ENCODE measurements around the gene CCDC154. TPM values are rescaled to one million over a fixed set of nuclear protein-coding genes. Genes with fewer than 3 reads are reported as not detected.

Gene CCDC154
- total and polyA plus RNA-seq, 10 of the 15 experiments (the other 5 are each of a cell fraction or from before 2014, with no cell fraction given) = 0.06 to 0.26 (median 0.25) TPM; not detected in 7

- TF ChIP-seq SMAD1 (IDR thresholded peaks at IDR 0.05; ENCODE audit: low read depth, partially characterized antibody) = no peak
- TF ChIP-seq CHD1 (IDR thresholded peaks at IDR 0.05; ENCODE audit: low read depth, low read length) = no peak
- TF ChIP-seq, protein P1, sequence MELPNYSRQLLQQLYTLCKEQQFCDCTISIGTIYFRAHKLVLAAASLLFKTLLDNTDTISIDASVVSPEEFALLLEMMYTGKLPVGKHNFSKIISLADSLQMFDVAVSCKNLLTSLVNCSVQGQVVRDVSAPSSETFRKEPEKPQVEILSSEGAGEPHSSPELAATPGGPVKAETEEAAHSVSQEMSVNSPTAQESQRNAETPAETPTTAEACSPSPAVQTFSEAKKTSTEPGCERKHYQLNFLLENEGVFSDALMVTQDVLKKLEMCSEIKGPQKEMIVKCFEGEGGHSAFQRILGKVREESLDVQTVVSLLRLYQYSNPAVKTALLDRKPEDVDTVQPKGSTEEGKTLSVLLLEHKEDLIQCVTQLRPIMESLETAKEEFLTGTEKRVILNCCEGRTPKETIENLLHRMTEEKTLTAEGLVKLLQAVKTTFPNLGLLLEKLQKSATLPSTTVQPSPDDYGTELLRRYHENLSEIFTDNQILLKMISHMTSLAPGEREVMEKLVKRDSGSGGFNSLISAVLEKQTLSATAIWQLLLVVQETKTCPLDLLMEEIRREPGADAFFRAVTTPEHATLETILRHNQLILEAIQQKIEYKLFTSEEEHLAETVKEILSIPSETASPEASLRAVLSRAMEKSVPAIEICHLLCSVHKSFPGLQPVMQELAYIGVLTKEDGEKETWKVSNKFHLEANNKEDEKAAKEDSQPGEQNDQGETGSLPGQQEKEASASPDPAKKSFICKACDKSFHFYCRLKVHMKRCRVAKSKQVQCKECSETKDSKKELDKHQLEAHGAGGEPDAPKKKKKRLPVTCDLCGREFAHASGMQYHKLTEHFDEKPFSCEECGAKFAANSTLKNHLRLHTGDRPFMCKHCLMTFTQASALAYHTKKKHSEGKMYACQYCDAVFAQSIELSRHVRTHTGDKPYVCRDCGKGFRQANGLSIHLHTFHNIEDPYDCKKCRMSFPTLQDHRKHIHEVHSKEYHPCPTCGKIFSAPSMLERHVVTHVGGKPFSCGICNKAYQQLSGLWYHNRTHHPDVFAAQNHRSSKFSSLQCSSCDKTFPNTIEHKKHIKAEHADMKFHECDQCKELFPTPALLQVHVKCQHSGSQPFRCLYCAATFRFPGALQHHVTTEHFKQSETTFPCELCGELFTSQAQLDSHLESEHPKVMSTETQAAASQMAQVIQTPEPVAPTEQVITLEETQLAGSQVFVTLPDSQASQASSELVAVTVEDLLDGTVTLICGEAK (IDR thresholded peaks at IDR 0.05; ENCODE audit: borderline replicate concordance) = no peak
- TF ChIP-seq PAX5 (IDR thresholded peaks at IDR 0.05; ENCODE audit: borderline replicate concordance, low read depth, low read length) = no peak
- no peak for TF ChIP-seq NBN (IDR thresholded peaks at IDR 0.05)
Observed at GRCh38 chr16:1447965-1448364, 3.6 kb upstream of the CCDC154 start (continued).

DNA sequence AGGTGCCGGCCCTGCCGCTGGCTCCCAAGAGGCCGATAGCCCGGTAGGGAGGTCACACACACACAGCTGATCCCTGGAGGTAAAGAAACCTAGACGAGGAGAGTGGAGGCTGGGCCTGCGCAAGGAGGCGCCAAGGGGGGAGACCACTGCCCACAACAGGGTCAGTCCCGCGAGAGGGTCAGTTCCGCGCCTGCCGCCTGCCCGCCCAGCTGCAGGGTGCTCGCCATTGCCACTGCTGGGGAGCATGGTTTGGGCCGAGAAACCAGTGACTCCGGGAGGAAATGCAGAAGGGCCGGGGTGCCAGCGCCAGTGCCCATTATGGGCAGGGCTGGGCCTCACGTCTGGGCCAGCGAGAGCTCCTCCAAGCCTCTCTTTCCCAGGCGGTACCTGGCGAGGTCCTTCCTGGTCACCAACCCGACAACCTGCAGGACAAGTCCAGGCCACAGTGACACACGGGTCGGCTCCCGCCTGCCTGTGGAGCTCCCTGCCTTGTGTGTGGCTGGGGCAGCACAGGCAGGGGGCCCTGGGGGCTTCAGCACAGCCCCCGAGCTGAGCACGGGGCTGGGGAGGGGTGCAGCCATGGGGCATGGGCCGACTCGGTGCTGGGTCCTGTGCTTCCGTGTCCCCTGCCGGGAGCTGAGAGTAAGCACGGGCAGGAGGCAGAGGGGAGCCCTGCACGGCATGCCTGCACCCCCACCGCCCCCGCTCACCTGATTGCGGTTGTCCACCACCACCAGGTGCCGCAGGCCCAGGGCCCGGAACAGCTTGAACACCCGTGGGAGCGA is 2.1 kb upstream of the CCDC154 start:
- no peaks in the 10 kb centered on the region for H3K27me3 ChIP-seq (replicated peaks in 1 of 2; ENCODE audit: control insufficient read depth in 2 of 2, insufficient read depth in 2 of 2, low read length in 1 of 2)
- RAD21 ChIA-PET (ENCODE audit: unreplicated experiment) = no interaction called here
- in situ Hi-C loops (cut with MboI) (no loop called here), intact Hi-C loops (cut with micrococcal nuclease; ENCODE audit: unreplicated experiment) (no loop called here)
- SMC1A ChIA-PET (ENCODE audit: uncharacterized antibody, unreplicated experiment) = no interaction called here
- FAIRE-seq = no peak
- no peak for ATAC-seq
- POLR2A ChIA-PET = no interaction called here
- WGBS (ENCODE audit: insufficient coverage, insufficient replicate concordance, low lambda C conversion rate, missing lambda C conversion rate) = 85% methylated on average over 40 of the region's 41 CpGs
- CTCF ChIA-PET = no interaction called here
- no peaks in the 10 kb centered on the region for H3K9me3 ChIP-seq (replicated peaks; ENCODE audit: control insufficient read depth, insufficient read depth, low read length)
- no peaks in the 10 kb centered on the region for H3K79me2 ChIP-seq (ENCODE audit: control insufficient read depth, insufficient read depth, low read length)
- no peaks in the 10 kb centered on the region for H4K20me1 ChIP-seq (ENCODE audit: control insufficient read depth, insufficient read depth)
- no peaks in the 10 kb centered on the region for H3K36me3 ChIP-seq (ENCODE audit: control insufficient read depth in 2 of 2, insufficient read depth in 2 of 2, low read length in 1 of 2)
- no peak overlapping the region for H2AFZ ChIP-seq (ENCODE audit: control insufficient read depth, low read depth, low read length)
- H3K9ac ChIP-seq (ENCODE audit: control insufficient read depth, insufficient read depth, low read length) = no peak overlapping the region
- TF ChIP-seq STAT1 (conservative IDR thresholded peaks at IDR 0.05) (no peak), SRF (IDR thresholded peaks at IDR 0.05; ENCODE audit: low read depth in 2 of 2, low read length in 2 of 2) (0 out of 4 replicates have a peak, but pooled peaks of 1 of the 2 experiments have one; percentile 4), RELA (IDR thresholded peaks at IDR 0.05; ENCODE audit: borderline replicate concordance, partially characterized antibody) (no peak), CBX3 (IDR thresholded peaks at IDR 0.05; ENCODE audit: borderline replicate concordance, low read depth) (no peak), SMAD1 (IDR thresholded peaks at IDR 0.05; ENCODE audit: low read depth, partially characterized antibody) (no peak), MEF2B (IDR thresholded peaks at IDR 0.05; ENCODE audit: partially characterized antibody, poor library complexity, severe bottlenecking) (no peak)
- TF ChIP-seq, protein P2, sequence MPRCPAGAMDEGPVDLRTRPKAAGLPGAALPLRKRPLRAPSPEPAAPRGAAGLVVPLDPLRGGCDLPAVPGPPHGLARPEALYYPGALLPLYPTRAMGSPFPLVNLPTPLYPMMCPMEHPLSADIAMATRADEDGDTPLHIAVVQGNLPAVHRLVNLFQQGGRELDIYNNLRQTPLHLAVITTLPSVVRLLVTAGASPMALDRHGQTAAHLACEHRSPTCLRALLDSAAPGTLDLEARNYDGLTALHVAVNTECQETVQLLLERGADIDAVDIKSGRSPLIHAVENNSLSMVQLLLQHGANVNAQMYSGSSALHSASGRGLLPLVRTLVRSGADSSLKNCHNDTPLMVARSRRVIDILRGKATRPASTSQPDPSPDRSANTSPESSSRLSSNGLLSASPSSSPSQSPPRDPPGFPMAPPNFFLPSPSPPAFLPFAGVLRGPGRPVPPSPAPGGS (IDR thresholded peaks at IDR 0.05; ENCODE audit: borderline replicate concordance, insufficient read depth, low read depth, low read length, poor library complexity, severe bottlenecking) = no peak
- TSS peak; percentile 65 for BruUV-seq (replicated peaks)
- H3K4me3 ChIP-seq = no peak overlapping the region
- DNase-seq (ENCODE audit: low read depth, low spot score) = no peak
- H3K4me2 ChIP-seq (ENCODE audit: control insufficient read depth, insufficient read depth) = no peak overlapping the region
- no peaks in the 10 kb centered on the region for H3K4me1 ChIP-seq (ENCODE audit: control insufficient read depth, insufficient read depth, low read length)
- no peak overlapping the region for H3K27ac ChIP-seq (ENCODE audit: control insufficient read depth, insufficient read depth)

Measured in GM12878 (cell line).